ENCODE data around the gene NDUFA7. TPM values are rescaled to one million over a fixed set of nuclear protein-coding genes. Genes with fewer than 3 reads are reported as not detected.

Gene NDUFA7
- total and polyA plus RNA-seq, 12 donors: 5.3 to 502 (median 78.2) TPM

- Histone ChIP-seq H3K4me3 (peak within 1 kb of the TSS in 2 of 4 donors; percentile 47 to 59), H3K4me1 (replicated peaks in 1 of 2) (peaks cover 15 to 22% of the 10 kb centered on the region in 2 donors), H3K9me3 (replicated peaks in 1 of 3) (no peaks in the 10 kb centered on the region), H3K36me3 (replicated peaks in 1 of 2) (peaks cover 0 to 19% of the 10 kb centered on the region in 2 donors), H3K27me3 (no peaks in the 10 kb centered on the region), H3K27ac (peak within 1 kb of the TSS in 4 of 5 donors; percentile 67 to 82 (median 78))
- intact Hi-C loops (cut with DNase I): no loop called here
- peak; percentile 90 to 93 (median 91) for DNase-seq
- WGBS, 4 donors: 0 to 1% (median 1%) methylated on average over 27 to 62 of the region's 63 CpGs
- no peak for TF ChIP-seq CTCF (IDR thresholded peaks at IDR 0.05)
- no peak for TF ChIP-seq POLR2A (IDR thresholded peaks at IDR 0.05)
Measured at GRCh38 chr19:8307965-8308866, 13.0 kb downstream of the NDUFA7 start, which contains the start of gene CD320. CD320 (minus strand) TSS chr19:8308358; CDS start chr19:8308290, 68 bp downstream.

GRCh38 chr19:8307400-8307964 lies 13.7 kb downstream of the NDUFA7 start:
- intact Hi-C loops (cut with DNase I): no loop called here
- 7 to 18% (median 12%) methylated on average over 13 to 24 of the region's 24 CpGs for WGBS, 4 donors
- peak in 6 of 7 donors; percentile 28 to 58 (median 36) for DNase-seq
- no peaks in the 10 kb centered on the region for H3K27me3 ChIP-seq
- no peaks in the 10 kb centered on the region for H3K9me3 ChIP-seq (replicated peaks in 1 of 3)
- H3K4me1 ChIP-seq (replicated peaks in 1 of 2): peaks cover 15 to 22% of the 10 kb centered on the region in 2 donors
- H3K36me3 ChIP-seq (replicated peaks in 1 of 2): peaks cover 0 to 16% of the 10 kb centered on the region in 2 donors
- no peak for TF ChIP-seq POLR2A (IDR thresholded peaks at IDR 0.05)
- no peak for TF ChIP-seq CTCF (IDR thresholded peaks at IDR 0.05)
- H3K4me3 ChIP-seq: peak overlapping the region in 2 of 4 donors; percentile 47 to 59
- peak overlapping the region in 3 of 5 donors; percentile 75 to 82 (median 80) for H3K27ac ChIP-seq

GRCh38 chr19:8306235-8307054 lies 14.7 kb downstream of the NDUFA7 start:
- 64 to 69% (median 68%) methylated on average over 4 to 17 of the region's 17 CpGs for WGBS, 4 donors
- Histone ChIP-seq H3K4me3 (no peak overlapping the region), H3K9me3 (replicated peaks in 1 of 3) (no peaks in the 10 kb centered on the region), H3K4me1 (replicated peaks in 1 of 2) (peaks cover 15 to 22% of the 10 kb centered on the region in 2 donors), H3K27ac (peak overlapping the region in 1 of 5 donors; percentile 21), H3K27me3 (no peaks in the 10 kb centered on the region), H3K36me3 (replicated peaks in 1 of 2) (peaks cover 0 to 10% of the 10 kb centered on the region in 2 donors)
- intact Hi-C loops (cut with DNase I): no loop called here
- TF ChIP-seq CTCF (IDR thresholded peaks at IDR 0.05) (no peak), POLR2A (IDR thresholded peaks at IDR 0.05) (no peak)
- peak in 6 of 7 donors; percentile 2 to 51 (median 17) for DNase-seq

Measured in adrenal gland (tissue), 12 donors.